Body of pancreas (tissue), 4 donors: ENCODE results near the gene FBXO4. TPM values are rescaled to one million over a fixed set of nuclear protein-coding genes. Genes with fewer than 3 reads are reported as not detected.
"Not testable (repeated sequence)": the region's sequence is repeated elsewhere in the genome, so short reads cannot be mapped to it uniquely, and the experiment has no call there.

Experiments
- ATAC-seq: fragments of 150-250 bp; one replicate; pipeline ENCODE4 v1.9.1; 2016
- DNase-seq, 4 donors: peaks; one replicate each; pipeline ENCODE4 v3.0.0-alpha.2; 2019
- H3K27ac ChIP-seq, 4 donors: fragments of 200-600 bp; sonication (generic); 1 replicate in 3 of 4; 2 replicates in 1 of 4; pipeline versions ENCODE4 v1.5.1 to v1.6.1; 2016 to 2019; ENCODE audit warnings: mild to moderate bottlenecking in 1 of 4, mixed read lengths in 1 of 4, moderate library complexity in 1 of 4
- H3K27me3 ChIP-seq, 2 donors: fragments of 200-600 bp; sonication (generic); one replicate each; pipeline ENCODE4 v1.6.0; 2016; ENCODE audit warnings: mild to moderate bottlenecking in 1 of 2
- H3K36me3 ChIP-seq, 2 donors: fragments of 200-600 bp; sonication (generic); replicated peaks in 1 of 2; 2 replicates each; pipeline ENCODE4 v1.5.1; 2016; ENCODE audit warnings: low read depth in 2 of 2; ENCODE audit not compliant: insufficient read depth in 1 of 2
- H3K4me1 ChIP-seq: fragments of 200-600 bp; sonication (generic); one replicate; pipeline ENCODE4 v1.6.0; 2016
- H3K4me3 ChIP-seq, 2 donors: fragments of 200-600 bp; sonication (generic); 1 replicate in 1 of 2; 2 replicates in 1 of 2; pipeline ENCODE4 v1.5.1; 2016 to 2019
- H3K9me3 ChIP-seq, 3 donors: fragments of 200-600 bp; sonication (generic); 1 replicate in 2 of 3; 2 replicates in 1 of 3; pipeline ENCODE4 v1.5.1; 2016
- CTCF ChIP-seq, 7 experiments: fragments of 450-650 bp in 4 of 7; fragments of 200-600 bp in 3 of 7; sonication (generic) in 3 of 7; IDR thresholded peaks; one replicate each; pipeline ENCODE4 v1.5.1; 2016 to 2019; ENCODE audit warnings: antibody characterized with exemption in 7 of 7
- POLR2A ChIP-seq, 3 donors: fragments of 450-650 bp; IDR thresholded peaks; one replicate each; pipeline ENCODE4 v1.6.1; 2016; ENCODE audit warnings: antibody characterized with exemption in 3 of 3, mild to moderate bottlenecking in 2 of 3
- whole genome bisulfite sequencing, 2 donors: methylation state at CpG; one replicate each; pipeline ENCODE4 v1.1.5; 2017; 5-methylcytosine and 5-hydroxymethylcytosine counted together
- intact Hi-C: fragments of 100-400 bp; cut with DNase I; formaldehyde crosslinking; loops from one replicate; pipeline ENCODE4 v1.15.1; 2023
- total RNA-seq, 2 donors: library from RNA; depleted of rRNA; stranded (reverse); fragments of >200 nt; gene quantifications; one replicate each; pipeline ENCODE4 v1.1.0, GENCODE V29; 2016

FBXO4 gene
- total RNA-seq, 2 donors from 2014 or later: 11.2 to 14.3 TPM

GRCh38 chr5:41927604-41928003 lies 2.5 kb downstream of the FBXO4 start:
- no peak overlapping the region for H3K27ac ChIP-seq
- TF ChIP-seq CTCF (IDR thresholded peaks at IDR 0.05): no peak
- no peak for TF ChIP-seq POLR2A (IDR thresholded peaks at IDR 0.05)
- no peaks in the 10 kb centered on the region for H3K27me3 ChIP-seq
- WGBS, 2 donors: 93 to 96% methylated on average over 4 of the region's 4 CpGs
- H3K4me3 ChIP-seq: no peak overlapping the region
- peaks cover 19% of the 10 kb centered on the region for H3K4me1 ChIP-seq
- no peaks in the 10 kb centered on the region for H3K36me3 ChIP-seq
- DNase-seq (no peak), ATAC-seq (no peak)
- intact Hi-C loops: no loop called here
- no peaks in the 10 kb centered on the region for H3K9me3 ChIP-seq

- intact Hi-C loops: no loop called here
- Histone ChIP-seq H3K9me3 (no peaks in the 10 kb centered on the region), H3K36me3 (no peaks in the 10 kb centered on the region), H3K4me3 (no peak overlapping the region), H3K27me3 (no peaks in the 10 kb centered on the region), H3K27ac (no peak overlapping the region), H3K4me1 (peaks cover 19% of the 10 kb centered on the region)
- DNase-seq (no peak), ATAC-seq (no peak)
- TF ChIP-seq POLR2A (IDR thresholded peaks at IDR 0.05): no peak
- no peak for TF ChIP-seq CTCF (IDR thresholded peaks at IDR 0.05)
Measured at GRCh38 chr5:41929035-41929434, 4.0 kb downstream of the FBXO4 start.

- Histone ChIP-seq H3K4me3 (no peak overlapping the region), H3K4me1 (no peaks in the 10 kb centered on the region), H3K27ac (no peak overlapping the region), H3K27me3 (no peaks in the 10 kb centered on the region), H3K36me3 (peaks cover 0 to 12% of the 10 kb centered on the region in 2 donors), H3K9me3 (no peaks in the 10 kb centered on the region)
- TF ChIP-seq CTCF (IDR thresholded peaks at IDR 0.05) (no peak), POLR2A (IDR thresholded peaks at IDR 0.05) (no peak)
- ATAC-seq: no peak
- intact Hi-C loops: no loop called here
- no peak for DNase-seq
- WGBS, 2 donors: 92 to 93% methylated on average over 2 of the region's 2 CpGs
Measured at GRCh38 chr5:41932770-41933169, 7.7 kb downstream of the FBXO4 start.

- Histone ChIP-seq H3K4me3 (no peak overlapping the region), H3K36me3 (peaks cover 0 to 14% of the 10 kb centered on the region in 2 donors), H3K9me3 (no peaks in the 10 kb centered on the region), H3K27ac (no peak overlapping the region), H3K27me3 (no peaks in the 10 kb centered on the region), H3K4me1 (no peaks in the 10 kb centered on the region)
- ATAC-seq (no peak), DNase-seq (no peak)
- TF ChIP-seq CTCF (IDR thresholded peaks at IDR 0.05) (no peak), POLR2A (IDR thresholded peaks at IDR 0.05) (no peak)
- intact Hi-C loops: no loop called here
Measured at GRCh38 chr5:41935544-41935943, 10.5 kb downstream of the FBXO4 start.

GRCh38 chr5:41940641-41941040 lies 15.6 kb downstream of the FBXO4 start:
- TF ChIP-seq POLR2A (IDR thresholded peaks at IDR 0.05) (no peak), CTCF (IDR thresholded peaks at IDR 0.05) (no peak)
- H3K9me3 ChIP-seq: no peaks in the 10 kb centered on the region
- H3K4me1 ChIP-seq: no peaks in the 10 kb centered on the region
- intact Hi-C loops: no loop called here
- ATAC-seq: no peak
- no peak overlapping the region for H3K27ac ChIP-seq
- no peak for DNase-seq
- WGBS, 2 donors: 93 to 100% methylated on average over 1 of the region's 1 CpG
- peaks cover 0 to 7% of the 10 kb centered on the region in 2 donors for H3K36me3 ChIP-seq
- no peaks in the 10 kb centered on the region for H3K27me3 ChIP-seq
- no peak overlapping the region for H3K4me3 ChIP-seq

GRCh38 chr5:41945332-41945955 lies 20.4 kb downstream of the FBXO4 start:
- H3K27me3 ChIP-seq, H3K9me3 ChIP-seq, H3K4me1 ChIP-seq, H3K27ac ChIP-seq, H3K36me3 ChIP-seq, ATAC-seq, H3K4me3 ChIP-seq, intact Hi-C loops, DNase-seq: not testable (repeated sequence)
- WGBS, 2 donors: 82 to 83% methylated on average over 7 of the region's 7 CpGs
